ENCODE data around the gene WNT16. TPM values are rescaled to one million over a fixed set of nuclear protein-coding genes. Genes with fewer than 3 reads are reported as not detected.

Gene WNT16
- total RNA-seq, 1 experiment from 2014 or later, result not detected

GRCh38 chr7:121343302-121343701 is 14.5 kb downstream of the WNT16 start:
- Histone ChIP-seq H3K36me3 (ENCODE audit: low read depth, low read length) (0 out of 2 replicates have a peak, but pooled peaks cover under 1% of the 10 kb centered on the region), H2AFZ (ENCODE audit: low read length) (no peak overlapping the region), H3K9ac (ENCODE audit: low read length) (no peak overlapping the region), H3K9me2 (replicated peaks; ENCODE audit: low read length) (no peaks in the 10 kb centered on the region), H3K79me2 (ENCODE audit: low read length) (no peaks in the 10 kb centered on the region), H3K27me3 (ENCODE audit: low read length) (no peaks in the 10 kb centered on the region), H3F3A (ENCODE audit: low read length, unreplicated experiment) (no peaks in the 10 kb centered on the region), H3K4me2 (ENCODE audit: low read length) (no peak overlapping the region), H3K4me3 (ENCODE audit: low read length) (no peak overlapping the region), H3K9me3 (ENCODE audit: low read length) (no peaks in the 10 kb centered on the region), H3K4me1 (ENCODE audit: insufficient read depth, low read length) (no peaks in the 10 kb centered on the region), H3K27ac (ENCODE audit: low read length) (no peak overlapping the region), H4K20me1 (ENCODE audit: low read length) (no peaks in the 10 kb centered on the region)
- no TSS peak for BruUV-seq (replicated peaks)
- ATAC-seq (no peak), DNase-seq (no peak)
- ChIA-PET POLR2A (ENCODE audit: unreplicated experiment) (no interaction called here), CTCF (no interaction called here)
- no peak for TF ChIP-seq EZH2 (IDR thresholded peaks at IDR 0.05; ENCODE audit: low read length, unreplicated experiment)
- no peak for TF ChIP-seq CTCF (conservative IDR thresholded peaks at IDR 0.05; ENCODE audit: low read depth, low read length)
- no peak for TF ChIP-seq EZH2phosphoT487 (IDR thresholded peaks at IDR 0.05; ENCODE audit: borderline replicate concordance, low read length)
- intact Hi-C loops (cut with micrococcal nuclease), result no loop called here

- no TSS peak for BruUV-seq (replicated peaks)
Measured at GRCh38 chr7:121344093-121344492, 15.3 kb downstream of the WNT16 start.

GRCh38 chr7:121344497-121344896 is 15.7 kb downstream of the WNT16 start:
- peaks cover 4% of the 10 kb centered on the region; the same call in 1 of the 2 replicates for H3K36me3 ChIP-seq (ENCODE audit: low read depth, low read length)
- no peak overlapping the region for H3K9ac ChIP-seq (ENCODE audit: low read length)
- CTCF ChIA-PET, result no interaction called here
- H3K4me1 ChIP-seq (ENCODE audit: insufficient read depth, low read length), result no peaks in the 10 kb centered on the region
- no peaks in the 10 kb centered on the region for H4K20me1 ChIP-seq (ENCODE audit: low read length)
- no peak for TF ChIP-seq CTCF (conservative IDR thresholded peaks at IDR 0.05; ENCODE audit: low read depth, low read length)
- no peak for TF ChIP-seq EZH2 (IDR thresholded peaks at IDR 0.05; ENCODE audit: low read length, unreplicated experiment)
- TF ChIP-seq EZH2phosphoT487 (IDR thresholded peaks at IDR 0.05; ENCODE audit: borderline replicate concordance, low read length), result no peak
- no peaks in the 10 kb centered on the region for H3K9me3 ChIP-seq (ENCODE audit: low read length)
- H3K4me3 ChIP-seq (ENCODE audit: low read length), result no peak overlapping the region
- H2AFZ ChIP-seq (ENCODE audit: low read length), result no peak overlapping the region
- intact Hi-C loops (cut with micrococcal nuclease), result no loop called here
- no TSS peak for BruUV-seq (replicated peaks)
- H3K27me3 ChIP-seq (ENCODE audit: low read length), result no peaks in the 10 kb centered on the region
- no peak overlapping the region for H3K27ac ChIP-seq (ENCODE audit: low read length)
- no peaks in the 10 kb centered on the region for H3K9me2 ChIP-seq (replicated peaks; ENCODE audit: low read length)
- H3K4me2 ChIP-seq (ENCODE audit: low read length), result no peak overlapping the region
- H3K79me2 ChIP-seq (ENCODE audit: low read length), result no peaks in the 10 kb centered on the region
- ATAC-seq (no peak), DNase-seq (no peak)
- H3F3A ChIP-seq (ENCODE audit: low read length, unreplicated experiment), result no peaks in the 10 kb centered on the region
- POLR2A ChIA-PET (ENCODE audit: unreplicated experiment), result no interaction called here

More at GRCh38 chr7:121344093-121344492, 15.3 kb downstream of the WNT16 start:
- Histone ChIP-seq H3K4me2 (ENCODE audit: low read length) (no peak overlapping the region), H2AFZ (ENCODE audit: low read length) (no peak overlapping the region), H3K4me1 (ENCODE audit: insufficient read depth, low read length) (no peaks in the 10 kb centered on the region), H3K4me3 (ENCODE audit: low read length) (no peak overlapping the region), H4K20me1 (ENCODE audit: low read length) (no peaks in the 10 kb centered on the region), H3K9me3 (ENCODE audit: low read length) (no peaks in the 10 kb centered on the region), H3F3A (ENCODE audit: low read length, unreplicated experiment) (no peaks in the 10 kb centered on the region), H3K9ac (ENCODE audit: low read length) (no peak overlapping the region), H3K27ac (ENCODE audit: low read length) (no peak overlapping the region), H3K79me2 (ENCODE audit: low read length) (no peaks in the 10 kb centered on the region), H3K36me3 (ENCODE audit: low read depth, low read length) (peaks cover 4% of the 10 kb centered on the region; the same call in 1 of the 2 replicates), H3K9me2 (replicated peaks; ENCODE audit: low read length) (no peaks in the 10 kb centered on the region), H3K27me3 (ENCODE audit: low read length) (no peaks in the 10 kb centered on the region)
- TF ChIP-seq EZH2phosphoT487 (IDR thresholded peaks at IDR 0.05; ENCODE audit: borderline replicate concordance, low read length), result no peak
- intact Hi-C loops (cut with micrococcal nuclease), result no loop called here
- DNase-seq, result no peak
- no peak for ATAC-seq
- ChIA-PET POLR2A (ENCODE audit: unreplicated experiment) (no interaction called here), CTCF (no interaction called here)

Data from PC-3 (cell line).